Head of caudate nucleus (tissue), 42 donors: ENCODE measurements around the gene DCAF16.

Source experiments
- DNase-seq, 42 donors: peaks; one replicate each; pipeline versions ENCODE4 v3.0.0 to v3.0.0-alpha.2; 2020 to 2021; ENCODE audit warnings: mixed read lengths in 7 of 42
- intact Hi-C: fragments of 100-400 bp; cut with DNase I; formaldehyde crosslinking; loops from one replicate; pipeline ENCODE4 v1.15.0; 2022

Gene DCAF16

GRCh38 chr4:17788956-17789355 is 21.6 kb downstream of the DCAF16 start:
- no peak for DNase-seq
- intact Hi-C loops, result no loop called here

DNA sequence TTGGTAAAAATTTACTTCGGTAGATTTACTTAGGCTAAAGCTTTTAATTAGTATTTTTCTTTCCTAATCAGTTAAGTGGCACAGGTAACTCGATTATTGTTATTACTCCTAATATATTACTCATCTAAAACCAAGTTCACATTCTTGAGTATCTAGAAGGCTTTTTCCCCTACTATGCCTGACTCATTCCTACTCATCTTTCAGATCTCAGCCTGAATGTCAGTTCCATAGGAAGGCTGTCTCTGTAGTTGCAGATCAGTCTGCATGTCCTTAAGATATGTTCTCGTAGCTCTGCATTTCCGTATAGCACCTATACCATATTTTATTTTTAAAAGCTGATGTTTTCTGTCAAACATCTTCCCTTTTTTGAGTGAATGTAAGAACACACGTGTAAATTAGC is 23.2 kb downstream of the DCAF16 start:
- no peak for DNase-seq
- intact Hi-C loops, result no loop called here

- intact Hi-C loops, result no loop called here
- peak in 21 of 42 donors; percentile 25 to 79 (median 51) for DNase-seq
These were observed 24.0 kb downstream of the DCAF16 start for GRCh38 chr4:17786567-17786966.

DNA sequence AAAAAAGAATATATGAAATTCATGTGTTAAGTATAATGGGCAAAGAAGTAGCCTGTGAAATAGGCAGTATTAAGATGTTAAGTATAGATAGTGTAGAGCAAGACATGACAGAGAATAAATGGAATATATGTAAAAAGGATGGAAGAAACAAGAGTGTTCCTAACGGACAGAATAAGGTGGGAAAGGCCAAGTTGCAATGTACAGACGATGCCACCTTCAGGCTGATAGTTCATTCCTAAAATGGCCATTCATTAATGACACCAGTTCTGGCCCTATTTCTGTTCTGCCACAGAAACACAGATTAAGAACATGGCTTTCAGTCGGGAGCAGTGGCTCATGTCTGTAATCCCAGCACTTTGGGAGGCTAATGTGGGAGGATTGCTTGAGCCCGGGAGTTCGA is 24.7 kb downstream of the DCAF16 start:
- intact Hi-C loops, result no loop called here
- no peak for DNase-seq

GRCh38 chr4:17781300-17782287 is 29.0 kb downstream of the DCAF16 start, which contains the start of gene FAM184B:
Gene FAM184B (minus strand): TSS chr4:17781621. CDS start chr4:17781299, 322 bp downstream.
- intact Hi-C loops, result no loop called here
- DNase-seq, result peak in 39 of 42 donors; percentile 17 to 76 (median 51)

GRCh38 chr4:17780501-17781299 is 29.9 kb downstream of the DCAF16 start:
- peak in 7 of 42 donors; percentile 3 to 53 (median 25) for DNase-seq
- intact Hi-C loops, result no loop called here

DNA sequence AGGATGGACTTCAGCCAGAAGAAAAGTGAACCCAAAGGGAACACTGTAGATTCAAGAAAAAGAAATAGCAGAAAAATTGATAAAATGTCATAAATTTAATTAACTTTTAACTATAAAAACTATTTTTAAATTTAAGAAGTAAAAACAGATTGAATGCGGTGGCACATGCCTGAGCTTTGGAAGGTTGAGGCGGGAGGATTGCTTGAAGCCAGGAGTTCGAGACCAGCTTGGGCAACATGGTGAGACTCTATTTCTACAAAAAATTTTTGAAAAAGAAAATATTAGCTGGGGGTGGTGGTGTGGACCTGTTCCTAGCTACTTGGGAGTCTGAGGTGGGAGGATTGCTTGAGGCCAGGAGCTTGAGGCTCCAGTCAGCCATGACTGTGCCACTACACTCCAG is 32.1 kb downstream of the DCAF16 start:
- no peak for DNase-seq
- intact Hi-C loops, result no loop called here

DNA sequence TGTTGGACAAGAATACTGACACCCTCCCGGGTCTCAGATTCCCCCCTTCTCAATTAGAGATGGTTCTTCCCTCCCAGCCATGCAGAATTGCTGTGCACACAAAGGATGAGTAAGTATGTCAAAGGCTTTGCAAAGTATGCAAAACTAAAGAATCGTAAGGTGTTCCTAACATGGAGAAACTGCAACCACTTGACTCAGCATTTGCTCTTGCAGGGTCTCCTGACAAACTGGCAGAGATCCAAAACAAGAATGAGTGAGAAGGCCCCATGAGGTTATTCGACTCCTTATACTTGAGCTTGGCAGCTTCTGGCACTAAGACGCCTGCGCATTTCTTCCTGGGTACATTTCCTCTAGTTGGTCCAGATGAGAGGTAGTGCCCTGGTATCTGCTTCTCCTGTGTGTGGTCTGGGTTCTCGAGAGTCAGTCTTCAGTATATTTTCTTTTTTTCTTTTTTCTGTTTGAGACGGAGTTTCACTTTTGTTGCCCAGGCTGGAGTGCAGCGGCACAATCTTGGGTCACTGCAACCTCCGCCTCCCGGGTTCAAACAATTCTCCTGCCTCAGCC is 37.3 kb downstream of the DCAF16 start:
- DNase-seq, result no peak

GRCh38 chr4:17771284-17771908 is 39.2 kb downstream of the DCAF16 start:
- intact Hi-C loops, result no loop called here
- DNase-seq, result no peak

More for the DNA sequence above, 37.3 kb downstream of the DCAF16 start:
- intact Hi-C loops, result no loop called here

GRCh38 chr4:17770845-17771244 is 39.7 kb downstream of the DCAF16 start:
- no peak for DNase-seq
- intact Hi-C loops, result no loop called here

DNA sequence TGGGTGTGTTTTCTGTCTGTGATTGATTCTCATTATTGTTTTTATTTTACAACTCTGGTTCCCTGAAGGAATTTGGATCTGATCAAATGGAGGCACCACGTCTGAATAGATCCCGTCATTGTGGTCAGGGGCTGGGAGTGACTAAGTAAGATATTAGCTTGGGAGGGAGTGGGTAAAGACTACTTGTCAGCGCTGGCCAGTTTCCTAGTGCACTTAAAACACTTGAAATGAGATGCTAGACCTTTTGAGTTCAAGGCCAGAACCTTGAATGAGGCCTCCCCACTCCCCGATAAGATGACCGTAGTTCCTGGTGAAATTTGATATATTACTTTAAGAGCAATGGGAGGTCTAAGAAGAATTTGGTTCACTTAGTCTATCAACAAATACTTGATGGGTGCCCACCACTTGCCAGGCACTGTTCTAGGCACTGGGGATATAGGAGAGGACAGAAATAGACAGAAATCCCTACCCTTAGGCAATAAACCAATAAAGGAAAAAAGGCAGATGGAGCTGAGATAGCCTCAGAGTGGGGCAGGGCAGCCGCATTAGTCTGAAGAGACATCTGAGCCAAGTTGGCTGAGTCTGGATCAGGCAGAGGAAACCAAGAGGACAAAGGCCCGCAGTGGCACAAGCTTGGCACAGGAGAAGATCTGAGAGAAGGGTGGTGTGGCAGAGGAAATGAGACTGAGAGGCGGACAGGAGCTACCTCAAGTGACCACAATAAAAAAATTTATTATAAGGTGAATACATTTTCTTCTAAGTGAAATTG is 41.0 kb downstream of the DCAF16 start:
- peak in 1 of 42 donors; percentile 16 for DNase-seq
- intact Hi-C loops, result no loop called here

DNA sequence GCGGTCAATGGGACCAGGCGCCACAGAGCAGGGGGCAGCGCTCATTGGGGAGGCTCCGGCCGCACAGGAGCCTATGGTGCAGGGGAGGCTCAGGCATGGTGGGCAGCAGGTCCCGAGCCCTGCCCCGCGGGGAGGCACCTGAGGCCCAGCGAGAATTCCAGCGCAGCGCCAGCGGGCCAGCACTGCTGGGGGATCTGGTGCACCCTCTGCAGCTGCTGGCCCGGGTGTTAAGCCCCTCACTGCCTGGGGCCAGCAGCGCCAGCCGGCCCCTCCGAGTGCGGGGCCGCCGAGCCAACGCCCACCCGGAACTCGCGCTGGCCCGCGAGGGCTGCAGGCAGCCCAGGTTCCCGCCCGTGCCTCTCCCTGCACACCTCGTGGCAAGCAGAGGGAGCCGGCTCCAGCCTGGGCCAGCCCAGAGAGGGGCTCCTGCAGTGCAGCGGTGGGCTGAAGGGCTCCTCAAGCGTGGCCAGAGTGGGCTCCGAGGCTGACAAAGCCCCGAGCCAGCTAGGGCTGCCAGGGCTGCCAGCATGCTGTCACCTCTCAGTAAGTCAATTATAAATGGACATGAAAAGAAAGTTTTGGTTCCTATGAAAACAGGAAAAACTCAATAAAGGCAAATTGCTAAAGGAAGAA is 43.6 kb downstream of the DCAF16 start:
- intact Hi-C loops, result no loop called here
- DNase-seq, result peak in 1 of 42 donors; percentile 14

GRCh38 chr4:17765514-17766286 is 44.9 kb downstream of the DCAF16 start:
- no peak for DNase-seq
- intact Hi-C loops, result no loop called here

- DNase-seq, result no peak
- intact Hi-C loops, result no loop called here
These were observed 46.6 kb downstream of the DCAF16 start for GRCh38 chr4:17763931-17764330.

DNA sequence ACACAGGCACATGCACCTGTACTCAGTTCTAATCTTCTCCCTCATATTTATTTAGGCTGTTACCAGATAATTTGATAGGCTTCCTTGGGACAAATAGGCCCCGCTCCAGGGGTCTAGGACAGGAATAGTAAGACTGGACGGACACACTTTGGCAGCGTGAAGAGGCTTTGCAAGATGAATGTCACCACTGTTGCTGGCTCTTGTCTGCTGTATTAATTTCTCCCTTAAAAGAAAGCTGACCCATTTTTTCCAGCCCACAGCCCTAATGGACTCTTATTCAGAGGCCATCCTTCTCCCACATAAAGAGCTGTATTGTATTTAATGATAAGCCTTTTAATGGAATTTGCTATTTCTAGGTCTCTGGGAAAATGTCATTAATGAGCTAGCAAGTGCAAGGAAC is 47.1 kb downstream of the DCAF16 start:
- intact Hi-C loops, result no loop called here
- DNase-seq, result no peak

DNA sequence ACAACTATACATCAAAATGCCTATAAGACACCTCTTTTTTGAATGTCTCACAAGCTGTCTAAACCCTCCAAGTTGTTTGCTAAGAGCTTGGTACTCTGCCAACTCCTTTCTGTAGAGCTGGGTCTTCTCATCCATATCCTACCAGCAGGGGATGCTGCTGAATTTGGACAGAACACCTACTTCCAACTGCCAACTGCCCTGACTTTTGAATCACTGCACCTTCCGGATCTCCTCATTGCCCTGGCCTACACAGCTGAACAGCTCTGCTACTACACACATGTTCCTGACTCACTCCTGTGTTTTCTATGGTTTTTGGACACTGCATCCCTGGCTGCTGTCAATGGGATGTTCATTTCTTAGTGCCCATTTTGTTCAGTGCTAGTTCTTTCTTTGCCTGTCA is 47.8 kb downstream of the DCAF16 start:
- intact Hi-C loops, result no loop called here
- DNase-seq, result peak in 1 of 42 donors; percentile 41

- DNase-seq, result no peak
- intact Hi-C loops, result no loop called here
These were observed 49.5 kb downstream of the DCAF16 start for GRCh38 chr4:17761062-17761461.
